ENCODE results near the gene PTGFRN.

DNA sequence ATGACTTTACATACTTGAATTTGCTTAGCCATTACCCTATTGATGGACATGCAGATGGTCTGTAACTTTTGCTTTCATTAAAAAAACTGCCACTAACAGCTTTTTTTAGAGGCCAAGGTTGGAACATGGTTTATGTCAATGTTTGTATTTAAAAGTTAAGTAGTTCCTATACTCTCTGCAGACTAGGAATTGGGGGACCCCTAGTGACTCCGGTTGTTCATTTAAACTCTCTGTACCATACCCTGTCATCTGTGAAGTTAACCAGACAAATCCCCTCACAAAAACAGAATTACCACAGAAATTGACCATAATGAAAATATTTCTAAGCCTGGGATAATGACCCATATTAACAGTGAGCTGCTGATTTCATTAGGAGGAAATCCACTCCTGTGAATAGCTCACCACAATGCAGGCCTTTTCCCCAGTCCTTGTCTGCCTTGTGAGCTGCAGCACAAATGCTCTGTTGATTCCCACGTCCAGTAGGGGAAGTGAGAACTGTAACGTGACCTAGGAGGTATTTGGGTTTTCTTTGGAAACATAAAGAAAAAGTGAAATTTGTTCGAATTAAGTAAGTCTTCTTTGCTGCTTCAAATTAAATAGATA is 61.6 kb downstream of the PTGFRN start:
- TF ChIP-seq, protein P1, sequence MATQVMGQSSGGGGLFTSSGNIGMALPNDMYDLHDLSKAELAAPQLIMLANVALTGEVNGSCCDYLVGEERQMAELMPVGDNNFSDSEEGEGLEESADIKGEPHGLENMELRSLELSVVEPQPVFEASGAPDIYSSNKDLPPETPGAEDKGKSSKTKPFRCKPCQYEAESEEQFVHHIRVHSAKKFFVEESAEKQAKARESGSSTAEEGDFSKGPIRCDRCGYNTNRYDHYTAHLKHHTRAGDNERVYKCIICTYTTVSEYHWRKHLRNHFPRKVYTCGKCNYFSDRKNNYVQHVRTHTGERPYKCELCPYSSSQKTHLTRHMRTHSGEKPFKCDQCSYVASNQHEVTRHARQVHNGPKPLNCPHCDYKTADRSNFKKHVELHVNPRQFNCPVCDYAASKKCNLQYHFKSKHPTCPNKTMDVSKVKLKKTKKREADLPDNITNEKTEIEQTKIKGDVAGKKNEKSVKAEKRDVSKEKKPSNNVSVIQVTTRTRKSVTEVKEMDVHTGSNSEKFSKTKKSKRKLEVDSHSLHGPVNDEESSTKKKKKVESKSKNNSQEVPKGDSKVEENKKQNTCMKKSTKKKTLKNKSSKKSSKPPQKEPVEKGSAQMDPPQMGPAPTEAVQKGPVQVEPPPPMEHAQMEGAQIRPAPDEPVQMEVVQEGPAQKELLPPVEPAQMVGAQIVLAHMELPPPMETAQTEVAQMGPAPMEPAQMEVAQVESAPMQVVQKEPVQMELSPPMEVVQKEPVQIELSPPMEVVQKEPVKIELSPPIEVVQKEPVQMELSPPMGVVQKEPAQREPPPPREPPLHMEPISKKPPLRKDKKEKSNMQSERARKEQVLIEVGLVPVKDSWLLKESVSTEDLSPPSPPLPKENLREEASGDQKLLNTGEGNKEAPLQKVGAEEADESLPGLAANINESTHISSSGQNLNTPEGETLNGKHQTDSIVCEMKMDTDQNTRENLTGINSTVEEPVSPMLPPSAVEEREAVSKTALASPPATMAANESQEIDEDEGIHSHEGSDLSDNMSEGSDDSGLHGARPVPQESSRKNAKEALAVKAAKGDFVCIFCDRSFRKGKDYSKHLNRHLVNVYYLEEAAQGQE (IDR thresholded peaks at IDR 0.05; ENCODE audit: unreplicated experiment) = no peak
- TF ChIP-seq, protein P2, sequence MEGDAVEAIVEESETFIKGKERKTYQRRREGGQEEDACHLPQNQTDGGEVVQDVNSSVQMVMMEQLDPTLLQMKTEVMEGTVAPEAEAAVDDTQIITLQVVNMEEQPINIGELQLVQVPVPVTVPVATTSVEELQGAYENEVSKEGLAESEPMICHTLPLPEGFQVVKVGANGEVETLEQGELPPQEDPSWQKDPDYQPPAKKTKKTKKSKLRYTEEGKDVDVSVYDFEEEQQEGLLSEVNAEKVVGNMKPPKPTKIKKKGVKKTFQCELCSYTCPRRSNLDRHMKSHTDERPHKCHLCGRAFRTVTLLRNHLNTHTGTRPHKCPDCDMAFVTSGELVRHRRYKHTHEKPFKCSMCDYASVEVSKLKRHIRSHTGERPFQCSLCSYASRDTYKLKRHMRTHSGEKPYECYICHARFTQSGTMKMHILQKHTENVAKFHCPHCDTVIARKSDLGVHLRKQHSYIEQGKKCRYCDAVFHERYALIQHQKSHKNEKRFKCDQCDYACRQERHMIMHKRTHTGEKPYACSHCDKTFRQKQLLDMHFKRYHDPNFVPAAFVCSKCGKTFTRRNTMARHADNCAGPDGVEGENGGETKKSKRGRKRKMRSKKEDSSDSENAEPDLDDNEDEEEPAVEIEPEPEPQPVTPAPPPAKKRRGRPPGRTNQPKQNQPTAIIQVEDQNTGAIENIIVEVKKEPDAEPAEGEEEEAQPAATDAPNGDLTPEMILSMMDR (conservative IDR thresholded peaks at IDR 0.05; ENCODE audit: low read depth in 2 of 2) = no peak
- TF ChIP-seq ZNF331 (CRISPR knock-in tag; IDR thresholded peaks at IDR 0.05; ENCODE audit: low read depth) (no peak), EZH2 (IDR thresholded peaks at IDR 0.05; ENCODE audit: low read depth, unreplicated experiment) (no peak), POLR2AphosphoS5 (IDR thresholded peaks at IDR 0.05; ENCODE audit: low read depth) (no peak), CREB1 (CRISPR knock-in tag; IDR thresholded peaks at IDR 0.05; ENCODE audit: low read depth) (no peak), EZH2phosphoT487 (IDR thresholded peaks at IDR 0.05; ENCODE audit: unreplicated experiment) (no peak), STAT1 (IDR thresholded peaks at IDR 0.05; ENCODE audit: unreplicated experiment) (no peak), JUNB (IDR thresholded peaks at IDR 0.05; ENCODE audit: unreplicated experiment) (no peak)
- TF ChIP-seq, protein P3, sequence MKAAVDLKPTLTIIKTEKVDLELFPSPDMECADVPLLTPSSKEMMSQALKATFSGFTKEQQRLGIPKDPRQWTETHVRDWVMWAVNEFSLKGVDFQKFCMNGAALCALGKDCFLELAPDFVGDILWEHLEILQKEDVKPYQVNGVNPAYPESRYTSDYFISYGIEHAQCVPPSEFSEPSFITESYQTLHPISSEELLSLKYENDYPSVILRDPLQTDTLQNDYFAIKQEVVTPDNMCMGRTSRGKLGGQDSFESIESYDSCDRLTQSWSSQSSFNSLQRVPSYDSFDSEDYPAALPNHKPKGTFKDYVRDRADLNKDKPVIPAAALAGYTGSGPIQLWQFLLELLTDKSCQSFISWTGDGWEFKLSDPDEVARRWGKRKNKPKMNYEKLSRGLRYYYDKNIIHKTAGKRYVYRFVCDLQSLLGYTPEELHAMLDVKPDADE (IDR thresholded peaks at IDR 0.05) = no peak
- TF ChIP-seq, protein P4, sequence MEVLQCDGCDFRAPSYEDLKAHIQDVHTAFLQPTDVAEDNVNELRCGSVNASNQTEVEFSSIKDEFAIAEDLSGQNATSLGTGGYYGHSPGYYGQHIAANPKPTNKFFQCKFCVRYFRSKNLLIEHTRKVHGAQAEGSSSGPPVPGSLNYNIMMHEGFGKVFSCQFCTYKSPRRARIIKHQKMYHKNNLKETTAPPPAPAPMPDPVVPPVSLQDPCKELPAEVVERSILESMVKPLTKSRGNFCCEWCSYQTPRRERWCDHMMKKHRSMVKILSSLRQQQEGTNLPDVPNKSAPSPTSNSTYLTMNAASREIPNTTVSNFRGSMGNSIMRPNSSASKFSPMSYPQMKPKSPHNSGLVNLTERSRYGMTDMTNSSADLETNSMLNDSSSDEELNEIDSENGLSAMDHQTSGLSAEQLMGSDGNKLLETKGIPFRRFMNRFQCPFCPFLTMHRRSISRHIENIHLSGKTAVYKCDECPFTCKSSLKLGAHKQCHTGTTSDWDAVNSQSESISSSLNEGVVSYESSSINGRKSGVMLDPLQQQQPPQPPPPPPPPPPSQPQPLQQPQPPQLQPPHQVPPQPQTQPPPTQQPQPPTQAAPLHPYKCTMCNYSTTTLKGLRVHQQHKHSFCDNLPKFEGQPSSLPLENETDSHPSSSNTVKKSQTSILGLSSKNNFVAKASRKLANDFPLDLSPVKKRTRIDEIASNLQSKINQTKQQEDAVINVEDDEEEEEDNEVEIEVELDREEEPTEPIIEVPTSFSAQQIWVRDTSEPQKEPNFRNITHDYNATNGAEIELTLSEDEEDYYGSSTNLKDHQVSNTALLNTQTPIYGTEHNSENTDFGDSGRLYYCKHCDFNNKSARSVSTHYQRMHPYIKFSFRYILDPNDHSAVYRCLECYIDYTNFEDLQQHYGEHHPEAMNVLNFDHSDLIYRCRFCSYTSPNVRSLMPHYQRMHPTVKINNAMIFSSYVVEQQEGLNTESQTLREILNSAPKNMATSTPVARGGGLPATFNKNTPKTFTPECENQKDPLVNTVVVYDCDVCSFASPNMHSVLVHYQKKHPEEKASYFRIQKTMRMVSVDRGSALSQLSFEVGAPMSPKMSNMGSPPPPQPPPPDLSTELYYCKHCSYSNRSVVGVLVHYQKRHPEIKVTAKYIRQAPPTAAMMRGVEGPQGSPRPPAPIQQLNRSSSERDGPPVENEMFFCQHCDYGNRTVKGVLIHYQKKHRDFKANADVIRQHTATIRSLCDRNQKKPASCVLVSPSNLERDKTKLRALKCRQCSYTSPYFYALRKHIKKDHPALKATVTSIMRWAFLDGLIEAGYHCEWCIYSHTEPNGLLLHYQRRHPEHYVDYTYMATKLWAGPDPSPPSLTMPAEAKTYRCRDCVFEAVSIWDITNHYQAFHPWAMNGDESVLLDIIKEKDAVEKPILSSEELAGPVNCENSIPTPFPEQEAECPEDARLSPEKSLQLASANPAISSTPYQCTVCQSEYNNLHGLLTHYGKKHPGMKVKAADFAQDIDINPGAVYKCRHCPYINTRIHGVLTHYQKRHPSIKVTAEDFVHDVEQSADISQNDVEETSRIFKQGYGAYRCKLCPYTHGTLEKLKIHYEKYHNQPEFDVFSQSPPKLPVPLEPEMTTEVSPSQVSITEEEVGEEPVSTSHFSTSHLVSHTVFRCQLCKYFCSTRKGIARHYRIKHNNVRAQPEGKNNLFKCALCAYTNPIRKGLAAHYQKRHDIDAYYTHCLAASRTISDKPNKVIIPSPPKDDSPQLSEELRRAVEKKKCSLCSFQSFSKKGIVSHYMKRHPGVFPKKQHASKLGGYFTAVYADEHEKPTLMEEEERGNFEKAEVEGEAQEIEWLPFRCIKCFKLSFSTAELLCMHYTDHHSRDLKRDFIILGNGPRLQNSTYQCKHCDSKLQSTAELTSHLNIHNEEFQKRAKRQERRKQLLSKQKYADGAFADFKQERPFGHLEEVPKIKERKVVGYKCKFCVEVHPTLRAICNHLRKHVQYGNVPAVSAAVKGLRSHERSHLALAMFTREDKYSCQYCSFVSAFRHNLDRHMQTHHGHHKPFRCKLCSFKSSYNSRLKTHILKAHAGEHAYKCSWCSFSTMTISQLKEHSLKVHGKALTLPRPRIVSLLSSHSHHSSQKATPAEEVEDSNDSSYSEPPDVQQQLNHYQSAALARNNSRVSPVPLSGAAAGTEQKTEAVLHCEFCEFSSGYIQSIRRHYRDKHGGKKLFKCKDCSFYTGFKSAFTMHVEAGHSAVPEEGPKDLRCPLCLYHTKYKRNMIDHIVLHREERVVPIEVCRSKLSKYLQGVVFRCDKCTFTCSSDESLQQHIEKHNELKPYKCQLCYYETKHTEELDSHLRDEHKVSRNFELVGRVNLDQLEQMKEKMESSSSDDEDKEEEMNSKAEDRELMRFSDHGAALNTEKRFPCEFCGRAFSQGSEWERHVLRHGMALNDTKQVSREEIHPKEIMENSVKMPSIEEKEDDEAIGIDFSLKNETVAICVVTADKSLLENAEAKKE (CRISPR knock-in tag; IDR thresholded peaks at IDR 0.05) = no peak
